Measurements from ENCODE around the gene ORM1. TPM values are rescaled to one million over a fixed set of nuclear protein-coding genes. Genes with fewer than 3 reads are reported as not detected.

Gene ORM1
- total and polyA plus RNA-seq, 4 donors = 22.4 to 1,249 (median 184) TPM

- Histone ChIP-seq H3K9ac (ENCODE audit: insufficient read depth in 1 of 2, low read length in 2 of 2) (no peak overlapping the region), H3K4me1 (ENCODE audit: control insufficient read depth in 5 of 5, insufficient read depth in 5 of 5, low read length in 5 of 5) (no peaks in the 10 kb centered on the region), H3K27me3 (ENCODE audit: control insufficient read depth in 3 of 3, insufficient read depth in 3 of 3, low read length in 2 of 3) (no peaks in the 10 kb centered on the region), H3K9me3 (ENCODE audit: control insufficient read depth in 4 of 4, insufficient read depth in 3 of 4, low read length in 3 of 4) (no peaks in the 10 kb centered on the region), H3K36me3 (ENCODE audit: control insufficient read depth in 4 of 4, insufficient read depth in 4 of 4, low read length in 4 of 4) (peaks cover 0 to 24% (median 14%) of the 10 kb centered on the region in 4 donors), H3K27ac (ENCODE audit: low read depth in 1 of 2, low read length in 1 of 2) (no peak overlapping the region), H3K4me3 (no peak overlapping the region)
- no peak for TF ChIP-seq CTCF (IDR thresholded peaks at IDR 0.05; ENCODE audit: control extremely low read depth, extremely low read depth)
- ATAC-seq (ENCODE audit: insufficient read depth, low FRiP score) (no peak), DNase-seq (no peak)
- 94 to 96% methylated on average over 28 to 31 of the region's 31 CpGs for WGBS, 2 donors
Observed at GRCh38 chr9:114300846-114301797, 21.8 kb upstream of the ORM1 start.

DNA sequence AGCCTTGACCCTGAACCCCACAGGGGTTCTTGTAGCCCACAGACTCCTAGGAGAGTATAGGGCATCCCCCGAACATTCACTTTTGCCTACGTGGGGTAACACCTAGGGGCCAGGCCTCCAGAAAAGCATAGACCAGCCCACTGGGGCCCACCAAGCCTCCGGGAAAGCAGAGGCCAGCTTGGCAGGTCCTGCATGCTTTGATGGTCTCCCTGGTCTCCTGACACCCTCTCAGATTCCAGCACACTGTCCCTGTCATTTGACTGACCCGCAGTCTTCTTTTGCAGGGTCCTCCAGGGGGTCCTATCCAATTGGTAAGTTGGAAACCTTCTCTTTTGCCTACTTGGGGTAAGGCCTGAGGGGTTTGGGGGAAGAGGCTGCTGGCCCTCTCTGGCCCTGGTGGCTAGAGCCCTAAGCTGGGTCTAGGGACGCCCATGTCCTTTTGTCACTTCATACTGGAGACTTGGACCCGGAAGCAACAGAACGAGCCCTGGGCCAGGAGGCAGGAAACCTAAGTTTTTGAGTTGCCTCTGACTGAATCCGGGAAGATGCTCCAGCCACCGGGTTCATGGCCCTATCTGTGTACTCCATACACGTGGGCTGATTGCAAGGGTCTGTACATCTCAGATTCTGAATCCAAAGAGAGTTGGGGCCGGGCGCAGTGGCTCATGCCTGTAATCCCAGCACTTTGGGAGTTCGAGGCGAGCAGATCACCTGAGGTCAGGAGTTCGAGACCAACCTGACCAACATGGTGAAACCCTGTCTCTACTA is 20.9 kb upstream of the ORM1 start:
- DNase-seq = no peak
- Histone ChIP-seq H3K36me3 (ENCODE audit: control insufficient read depth in 4 of 4, insufficient read depth in 4 of 4, low read length in 4 of 4) (peaks cover 0 to 20% (median 11%) of the 10 kb centered on the region in 4 donors), H3K4me3 (no peak overlapping the region), H3K9me3 (ENCODE audit: control insufficient read depth in 4 of 4, insufficient read depth in 3 of 4, low read length in 3 of 4) (no peaks in the 10 kb centered on the region), H3K27me3 (ENCODE audit: control insufficient read depth in 3 of 3, insufficient read depth in 3 of 3, low read length in 2 of 3) (no peaks in the 10 kb centered on the region), H3K9ac (ENCODE audit: insufficient read depth in 1 of 2, low read length in 2 of 2) (no peak overlapping the region), H3K4me1 (ENCODE audit: control insufficient read depth in 5 of 5, insufficient read depth in 5 of 5, low read length in 5 of 5) (no peaks in the 10 kb centered on the region), H3K27ac (ENCODE audit: low read depth in 1 of 2, low read length in 1 of 2) (no peak overlapping the region)
- WGBS, 2 donors = 89 to 91% methylated on average over 14 to 15 of the region's 15 CpGs
- no peak for TF ChIP-seq CTCF (IDR thresholded peaks at IDR 0.05; ENCODE audit: control extremely low read depth, extremely low read depth)
- ATAC-seq (ENCODE audit: insufficient read depth, low FRiP score) = no peak

- ATAC-seq (ENCODE audit: insufficient read depth, low FRiP score) (no peak), DNase-seq (no peak)
- Histone ChIP-seq H3K9me3 (ENCODE audit: control insufficient read depth in 4 of 4, insufficient read depth in 3 of 4, low read length in 3 of 4) (no peaks in the 10 kb centered on the region), H3K27ac (ENCODE audit: low read depth in 1 of 2, low read length in 1 of 2) (no peak overlapping the region), H3K36me3 (ENCODE audit: control insufficient read depth in 4 of 4, insufficient read depth in 4 of 4, low read length in 4 of 4) (peaks cover 0 to 24% (median 13%) of the 10 kb centered on the region in 4 donors), H3K4me3 (no peak overlapping the region), H3K4me1 (ENCODE audit: control insufficient read depth in 5 of 5, insufficient read depth in 5 of 5, low read length in 5 of 5) (no peaks in the 10 kb centered on the region), H3K9ac (ENCODE audit: insufficient read depth in 1 of 2, low read length in 2 of 2) (no peak overlapping the region), H3K27me3 (ENCODE audit: control insufficient read depth in 3 of 3, insufficient read depth in 3 of 3, low read length in 2 of 3) (no peaks in the 10 kb centered on the region)
- TF ChIP-seq CTCF (IDR thresholded peaks at IDR 0.05; ENCODE audit: control extremely low read depth, extremely low read depth) = no peak
- WGBS, 2 donors = 79 to 80% methylated on average over 6 of the region's 6 CpGs
Observed at GRCh38 chr9:114302727-114303126, 20.2 kb upstream of the ORM1 start.
